ENCODE results near the gene CACHD1. TPM values are rescaled to one million over a fixed set of nuclear protein-coding genes. Genes with fewer than 3 reads are reported as not detected.

The CACHD1 gene
- total and polyA plus RNA-seq, 9 of the 15 experiments (the other 6 are each of a cell fraction or from before 2014, with no cell fraction given): 0.07 TPM; not detected in 8

- TF ChIP-seq, protein P1, sequence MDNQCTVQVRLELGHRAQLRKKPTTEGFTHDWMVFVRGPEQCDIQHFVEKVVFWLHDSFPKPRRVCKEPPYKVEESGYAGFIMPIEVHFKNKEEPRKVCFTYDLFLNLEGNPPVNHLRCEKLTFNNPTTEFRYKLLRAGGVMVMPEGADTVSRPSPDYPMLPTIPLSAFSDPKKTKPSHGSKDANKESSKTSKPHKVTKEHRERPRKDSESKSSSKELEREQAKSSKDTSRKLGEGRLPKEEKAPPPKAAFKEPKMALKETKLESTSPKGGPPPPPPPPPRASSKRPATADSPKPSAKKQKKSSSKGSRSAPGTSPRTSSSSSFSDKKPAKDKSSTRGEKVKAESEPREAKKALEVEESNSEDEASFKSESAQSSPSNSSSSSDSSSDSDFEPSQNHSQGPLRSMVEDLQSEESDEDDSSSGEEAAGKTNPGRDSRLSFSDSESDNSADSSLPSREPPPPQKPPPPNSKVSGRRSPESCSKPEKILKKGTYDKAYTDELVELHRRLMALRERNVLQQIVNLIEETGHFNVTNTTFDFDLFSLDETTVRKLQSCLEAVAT (IDR thresholded peaks at IDR 0.05): no peak
- TF ChIP-seq PURB (CRISPR knock-in tag; IDR thresholded peaks at IDR 0.05; ENCODE audit: low read depth): no peak
These were observed 69.4 kb downstream of the CACHD1 start (continued) for GRCh38 chr1:64539289-64539688.

GRCh38 chr1:64539781-64540218, 69.9 kb downstream of the CACHD1 start:
- no peaks in the 10 kb centered on the region; a peak in 1 of 5 replicates for H3K27me3 ChIP-seq (ENCODE audit: control insufficient read depth in 2 of 2, insufficient read depth in 2 of 2, low read length in 2 of 2)
- no peak overlapping the region for H3K27ac ChIP-seq (ENCODE audit: extremely low read depth, low read depth, low read length)
- BruUV-seq (replicated peaks): no TSS peak
- no peaks in the 10 kb centered on the region for H3K79me2 ChIP-seq (ENCODE audit: control insufficient read depth, insufficient read depth, low read length)
- WGBS (ENCODE audit: insufficient coverage, low coverage, missing lambda C conversion rate): 3% methylated on average over 2 of the region's 2 CpGs
- no peak for ATAC-seq
- H3K36me3 ChIP-seq (ENCODE audit: control insufficient read depth, insufficient read depth, low read length): no peaks in the 10 kb centered on the region
- in situ Hi-C loops (cut with MboI): no loop called here
- H3K4me2 ChIP-seq (ENCODE audit: insufficient read depth, low read length): no peak overlapping the region
- no peak overlapping the region for H3K4me3 ChIP-seq
- no peak for DNase-seq (ENCODE audit: extremely low read depth in 1 of 4, low spot score in 3 of 4)
- no peak for FAIRE-seq
- H3K9ac ChIP-seq (ENCODE audit: insufficient read depth in 1 of 2, low read depth in 2 of 2, low read length in 2 of 2): no peak overlapping the region
- no peaks in the 10 kb centered on the region for H3K9me3 ChIP-seq (replicated peaks; ENCODE audit: control insufficient read depth, insufficient read depth, low read depth, low read length)
- no peaks in the 10 kb centered on the region for H4K20me1 ChIP-seq (replicated peaks; ENCODE audit: control insufficient read depth, insufficient read depth, low read length)
- no peaks in the 10 kb centered on the region for H3K9me1 ChIP-seq (ENCODE audit: control insufficient read depth, insufficient read depth, low read length)
- no peaks in the 10 kb centered on the region for H3K4me1 ChIP-seq (replicated peaks in 1 of 2; ENCODE audit: control insufficient read depth in 2 of 2, insufficient read depth in 2 of 2, low read length in 2 of 2)
- H2AFZ ChIP-seq (ENCODE audit: low read depth, low read length): no peak overlapping the region
- CTCF ChIA-PET (ENCODE audit: low intra/inter-chr PET ratio): no interaction called here
- intact Hi-C loops (cut with micrococcal nuclease): no loop called here
- POLR2A ChIA-PET: no interaction called here
- TF ChIP-seq ADNP (tag; IDR thresholded peaks at IDR 0.05): no peak
- TF ChIP-seq SMARCA4 (IDR thresholded peaks at IDR 0.05): no peak

All from K562 (cell line).